ENCODE results near the gene FGF18.

DNA sequence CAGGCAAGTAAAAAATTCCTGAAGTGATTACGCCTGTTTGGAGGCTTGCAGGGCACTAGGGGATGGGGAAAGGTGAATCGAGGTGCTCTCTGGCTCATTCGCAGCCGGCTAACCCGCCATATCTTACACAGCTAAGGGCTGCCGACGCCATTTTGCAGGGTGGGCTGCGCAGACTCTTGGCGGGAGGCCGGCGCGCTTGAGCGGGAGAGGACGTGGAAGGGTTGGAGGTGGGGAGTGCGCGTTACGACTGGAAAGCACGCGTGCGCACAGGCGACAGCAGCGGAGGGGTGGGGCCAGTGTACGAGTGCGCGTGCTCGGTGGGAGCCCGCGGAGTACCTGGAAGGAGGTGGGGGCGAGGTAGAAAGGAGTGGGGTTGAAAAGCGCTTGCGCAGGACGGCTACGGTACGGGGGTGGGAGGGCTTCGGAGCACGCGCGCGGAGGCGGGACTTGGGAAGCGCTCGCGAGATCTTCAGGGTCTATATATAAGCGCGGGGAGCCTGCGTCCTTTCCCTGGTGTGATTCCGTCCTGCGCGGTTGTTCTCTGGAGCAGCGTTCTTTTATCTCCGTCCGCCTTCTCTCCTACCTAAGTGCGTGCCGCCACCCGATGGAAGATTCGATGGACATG is 32.0 kb upstream of the FGF18 start, which contains the start of gene NPM1:
- TF ChIP-seq POLR2A (IDR thresholded peaks at IDR 0.05) = peak; percentile 78 to 84
- TF ChIP-seq, protein P1, sequence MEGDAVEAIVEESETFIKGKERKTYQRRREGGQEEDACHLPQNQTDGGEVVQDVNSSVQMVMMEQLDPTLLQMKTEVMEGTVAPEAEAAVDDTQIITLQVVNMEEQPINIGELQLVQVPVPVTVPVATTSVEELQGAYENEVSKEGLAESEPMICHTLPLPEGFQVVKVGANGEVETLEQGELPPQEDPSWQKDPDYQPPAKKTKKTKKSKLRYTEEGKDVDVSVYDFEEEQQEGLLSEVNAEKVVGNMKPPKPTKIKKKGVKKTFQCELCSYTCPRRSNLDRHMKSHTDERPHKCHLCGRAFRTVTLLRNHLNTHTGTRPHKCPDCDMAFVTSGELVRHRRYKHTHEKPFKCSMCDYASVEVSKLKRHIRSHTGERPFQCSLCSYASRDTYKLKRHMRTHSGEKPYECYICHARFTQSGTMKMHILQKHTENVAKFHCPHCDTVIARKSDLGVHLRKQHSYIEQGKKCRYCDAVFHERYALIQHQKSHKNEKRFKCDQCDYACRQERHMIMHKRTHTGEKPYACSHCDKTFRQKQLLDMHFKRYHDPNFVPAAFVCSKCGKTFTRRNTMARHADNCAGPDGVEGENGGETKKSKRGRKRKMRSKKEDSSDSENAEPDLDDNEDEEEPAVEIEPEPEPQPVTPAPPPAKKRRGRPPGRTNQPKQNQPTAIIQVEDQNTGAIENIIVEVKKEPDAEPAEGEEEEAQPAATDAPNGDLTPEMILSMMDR (IDR thresholded peaks at IDR 0.05) = peak in 1 of 4 experiments; percentile 4

Data from uterus (tissue), 2 donors.